HepG2 (cell line): ENCODE results near the gene SRRM1. TPM values are rescaled to one million over a fixed set of nuclear protein-coding genes. Genes with fewer than 3 reads are reported as not detected.
A peak's percentile ranks its signal among the peaks of the same experiment; 100 is the strongest.

Experiments
- ADNP ChIP-seq: sonication (generic); formaldehyde crosslinking; IDR thresholded peaks from 2 replicates; pipeline ENCODE4 v1.4.0; 2020; ENCODE audit warnings: missing genetic modification reagents
- CAMTA2 ChIP-seq: sonication (generic); formaldehyde crosslinking; IDR thresholded peaks from 2 replicates; pipeline ENCODE4 v1.4.0; 2020; ENCODE audit warnings: mild to moderate bottlenecking, missing genetic modification reagents, borderline replicate concordance
- FOXC1 ChIP-seq: sonication (generic); formaldehyde crosslinking; IDR thresholded peaks from 2 replicates; pipeline ENCODE4 v1.8.0; 2022; ENCODE audit warnings: mild to moderate bottlenecking, missing genetic modification reagents, borderline replicate concordance
- JUN ChIP-seq: sonication (generic); formaldehyde crosslinking; IDR thresholded peaks from 2 replicates; pipeline ENCODE4 v1.4.0; 2020; ENCODE audit warnings: mild to moderate bottlenecking, missing genetic modification reagents
- NR2C2 ChIP-seq: sonication (generic); formaldehyde crosslinking; IDR thresholded peaks from 2 replicates; pipeline ENCODE4 v1.4.0; 2020; ENCODE audit warnings: missing genetic modification reagents, mild to moderate bottlenecking, moderate library complexity, borderline replicate concordance
- REXO4 ChIP-seq: sonication (generic); formaldehyde crosslinking; IDR thresholded peaks from 2 replicates; pipeline ENCODE4 v1.8.0; 2022; ENCODE audit warnings: missing genetic modification reagents, mild to moderate bottlenecking, borderline replicate concordance
- SAFB2 ChIP-seq: sonication (generic); formaldehyde crosslinking; IDR thresholded peaks from 2 replicates; pipeline ENCODE4 v1.5.1; 2020; ENCODE audit warnings: missing genetic modification reagents, low read depth, mild to moderate bottlenecking, borderline replicate concordance
- SALL2 ChIP-seq: sonication (generic); formaldehyde crosslinking; IDR thresholded peaks from 2 replicates; pipeline ENCODE4 v1.8.1; 2023; ENCODE audit warnings: mild to moderate bottlenecking, missing genetic modification reagents, inconsistent platforms
- SMAD1 ChIP-seq: sonication (generic); formaldehyde crosslinking; IDR thresholded peaks from 2 replicates; pipeline ENCODE4 v1.4.0; 2020; ENCODE audit warnings: missing genetic modification reagents, low read depth, mild to moderate bottlenecking, borderline replicate concordance
- SMC3 ChIP-seq: IDR thresholded peaks from 2 replicates; pipeline ENCODE4 v1.6.1; 2011; ENCODE audit warnings: low read length, improper control_type of control experiment
- SNAPC2 ChIP-seq: sonication (generic); formaldehyde crosslinking; IDR thresholded peaks from 2 replicates; pipeline ENCODE4 v1.8.1; 2022; ENCODE audit warnings: mild to moderate bottlenecking, missing genetic modification reagents
- ZNF253 ChIP-seq: sonication (generic); formaldehyde crosslinking; IDR thresholded peaks from 2 replicates; pipeline ENCODE4 v1.8.0; 2022; ENCODE audit warnings: mild to moderate bottlenecking, missing genetic modification reagents, borderline replicate concordance
- ZNF562 ChIP-seq: sonication (generic); formaldehyde crosslinking; IDR thresholded peaks from 2 replicates; pipeline ENCODE4 v1.8.0; 2022; ENCODE audit warnings: missing genetic modification reagents, borderline replicate concordance
- ZNF607 ChIP-seq: sonication (generic); formaldehyde crosslinking; IDR thresholded peaks from 2 replicates; pipeline ENCODE4 v1.5.1; 2020; ENCODE audit warnings: missing genetic modification reagents, mild to moderate bottlenecking, borderline replicate concordance
- ZNF746 ChIP-seq: sonication (generic); formaldehyde crosslinking; IDR thresholded peaks from 2 replicates; pipeline ENCODE4 v1.8.0; 2022; ENCODE audit warnings: mild to moderate bottlenecking, missing genetic modification reagents
- polyA plus RNA-seq, 8 experiments: library from polyadenylated mRNA; depleted of rRNA in 3 of 8; stranded (reverse) in 7 of 8; unstranded in 1 of 8; fragments of >200 nt; fragmentation: Illumina TruSeq in 4 of 8; extraction: Trizol in 4 of 8; gene quantifications; 2 replicates each; pipeline versions ENCODE4 v1.2.1 to v1.2.3, GENCODE V29; 2011 to 2016; ENCODE audit warnings: low read depth in 4 of 8, missing spikeins in 1 of 8, mixed read lengths in 1 of 8; ENCODE audit not compliant: insufficient read depth in 1 of 8
- total RNA-seq, 5 experiments: library from RNA; depleted of rRNA; stranded (reverse); fragments of >200 nt; fragmentation: Illumina TruSeq; extraction: Trizol; gene quantifications; 2 replicates each; pipeline ENCODE4 v1.2.3, GENCODE V29; 2016; ENCODE audit warnings: low read depth in 1 of 5
- TF ChIP-seq, protein P1 (sequence below): sonication (generic); formaldehyde crosslinking; IDR thresholded peaks from 2 replicates; pipeline ENCODE4 v1.4.0; 2020; ENCODE audit warnings: missing genetic modification reagents, borderline replicate concordance
- TF ChIP-seq, protein P2 (sequence below): IDR thresholded peaks from 2 replicates; pipeline ENCODE4 v1.6.1; 2016; ENCODE audit warnings: low read depth
- TF ChIP-seq, protein P3 (sequence below): sonication (generic); formaldehyde crosslinking; IDR thresholded peaks from 2 replicates; pipeline ENCODE4 v1.5.1; 2020; ENCODE audit warnings: mild to moderate bottlenecking, missing genetic modification reagents
- TF ChIP-seq, protein P4 (sequence below): fragments of 450-650 bp; IDR thresholded peaks from 2 replicates; pipeline ENCODE4 v1.6.1; 2016

Gene SRRM1
- total and polyA plus RNA-seq, 2 of the 13 experiments (the other 11 are each of a cell fraction or from before 2014, with no cell fraction given): 31.6 to 44.5 TPM

DNA sequence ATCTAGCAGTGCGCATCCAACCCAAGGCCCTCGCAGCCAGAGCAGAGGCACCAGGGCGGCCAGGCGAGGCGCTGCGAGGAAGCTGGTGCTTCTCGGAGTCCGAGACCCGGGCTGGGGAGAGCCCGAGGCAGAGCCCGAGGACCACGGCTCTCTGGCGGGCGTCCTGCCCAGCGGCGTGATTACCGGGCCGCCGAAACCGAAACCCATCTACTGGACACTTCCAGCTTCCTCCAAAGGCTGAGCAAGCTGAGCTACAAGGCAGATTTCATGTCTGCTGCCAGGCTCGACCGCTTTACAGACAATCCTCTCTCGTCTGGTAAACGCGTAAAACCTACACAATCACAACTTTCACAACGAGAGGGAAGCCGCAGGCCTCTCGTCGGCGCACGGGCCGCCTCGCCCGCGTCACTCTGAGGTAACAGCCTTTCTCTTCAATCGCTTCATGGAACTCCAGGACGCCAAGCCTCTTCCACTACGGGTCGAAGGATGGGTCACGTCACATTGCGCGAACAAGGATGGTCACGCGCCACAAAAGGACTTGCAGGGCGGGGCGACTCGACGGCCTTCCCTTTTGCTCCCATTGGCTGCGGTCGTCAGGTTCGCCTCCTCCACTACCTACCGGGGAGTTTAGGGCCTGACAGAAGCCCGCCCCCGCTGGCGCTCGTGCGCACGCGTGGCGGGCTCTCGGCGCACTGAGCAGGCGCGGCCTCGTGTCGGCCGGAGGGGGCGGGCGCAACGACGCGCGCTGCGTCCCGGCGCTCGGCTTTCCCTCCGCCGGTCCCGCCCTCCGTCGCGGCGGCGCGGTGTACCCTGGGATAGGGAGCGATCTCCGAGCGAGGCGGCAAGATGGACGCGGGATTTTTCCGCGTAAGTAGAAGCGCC is at the start of gene SRRM1 (continued):
- TF ChIP-seq ADNP (no peak), ZNF562 (CRISPR knock-in tag) (no peak), CAMTA2 (no peak), SALL2 (CRISPR knock-in tag) (peak; percentile 88), REXO4 (no peak), SMC3 (no peak), ZNF746 (CRISPR knock-in tag) (no peak), ZNF607 (CRISPR knock-in tag) (peak; percentile 43; the same call in 1 of the 2 replicates), JUN (CRISPR knock-in tag) (0 out of 2 replicates have a peak, but pooled peaks have one; percentile 22), FOXC1 (CRISPR knock-in tag) (peak; percentile 48), NR2C2 (peak; percentile 57; the same call in 1 of the 2 replicates), SMAD1 (CRISPR knock-in tag) (0 out of 2 replicates have a peak, but pooled peaks have one; percentile 86), ZNF253 (CRISPR knock-in tag) (no peak), SNAPC2 (CRISPR knock-in tag) (peak; percentile 85; the same call in 1 of the 2 replicates), SAFB2 (CRISPR knock-in tag) (peak; percentile 26)
- TF ChIP-seq, protein P1, sequence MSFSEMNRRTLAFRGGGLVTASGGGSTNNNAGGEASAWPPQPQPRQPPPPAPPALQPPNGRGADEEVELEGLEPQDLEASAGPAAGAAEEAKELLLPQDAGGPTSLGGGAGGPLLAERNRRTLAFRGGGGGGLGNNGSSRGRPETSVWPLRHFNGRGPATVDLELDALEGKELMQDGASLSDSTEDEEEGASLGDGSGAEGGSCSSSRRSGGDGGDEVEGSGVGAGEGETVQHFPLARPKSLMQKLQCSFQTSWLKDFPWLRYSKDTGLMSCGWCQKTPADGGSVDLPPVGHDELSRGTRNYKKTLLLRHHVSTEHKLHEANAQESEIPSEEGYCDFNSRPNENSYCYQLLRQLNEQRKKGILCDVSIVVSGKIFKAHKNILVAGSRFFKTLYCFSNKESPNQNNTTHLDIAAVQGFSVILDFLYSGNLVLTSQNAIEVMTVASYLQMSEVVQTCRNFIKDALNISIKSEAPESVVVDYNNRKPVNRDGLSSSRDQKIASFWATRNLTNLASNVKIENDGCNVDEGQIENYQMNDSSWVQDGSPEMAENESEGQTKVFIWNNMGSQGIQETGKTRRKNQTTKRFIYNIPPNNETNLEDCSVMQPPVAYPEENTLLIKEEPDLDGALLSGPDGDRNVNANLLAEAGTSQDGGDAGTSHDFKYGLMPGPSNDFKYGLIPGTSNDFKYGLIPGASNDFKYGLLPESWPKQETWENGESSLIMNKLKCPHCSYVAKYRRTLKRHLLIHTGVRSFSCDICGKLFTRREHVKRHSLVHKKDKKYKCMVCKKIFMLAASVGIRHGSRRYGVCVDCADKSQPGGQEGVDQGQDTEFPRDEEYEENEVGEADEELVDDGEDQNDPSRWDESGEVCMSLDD: no peak
- TF ChIP-seq, protein P2, sequence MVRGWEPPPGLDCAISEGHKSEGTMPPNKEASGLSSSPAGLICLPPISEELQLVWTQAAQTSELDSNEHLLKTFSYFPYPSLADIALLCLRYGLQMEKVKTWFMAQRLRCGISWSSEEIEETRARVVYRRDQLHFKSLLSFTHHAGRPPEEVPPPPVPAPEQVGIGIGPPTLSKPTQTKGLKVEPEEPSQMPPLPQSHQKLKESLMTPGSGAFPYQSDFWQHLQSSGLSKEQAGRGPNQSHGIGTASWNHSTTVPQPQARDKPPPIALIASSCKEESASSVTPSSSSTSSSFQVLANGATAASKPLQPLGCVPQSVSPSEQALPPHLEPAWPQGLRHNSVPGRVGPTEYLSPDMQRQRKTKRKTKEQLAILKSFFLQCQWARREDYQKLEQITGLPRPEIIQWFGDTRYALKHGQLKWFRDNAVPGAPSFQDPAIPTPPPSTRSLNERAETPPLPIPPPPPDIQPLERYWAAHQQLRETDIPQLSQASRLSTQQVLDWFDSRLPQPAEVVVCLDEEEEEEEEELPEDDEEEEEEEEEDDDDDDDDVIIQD (CRISPR knock-in tag): 0 out of 2 replicates have a peak, but pooled peaks have one; percentile 29
- TF ChIP-seq, protein P3, sequence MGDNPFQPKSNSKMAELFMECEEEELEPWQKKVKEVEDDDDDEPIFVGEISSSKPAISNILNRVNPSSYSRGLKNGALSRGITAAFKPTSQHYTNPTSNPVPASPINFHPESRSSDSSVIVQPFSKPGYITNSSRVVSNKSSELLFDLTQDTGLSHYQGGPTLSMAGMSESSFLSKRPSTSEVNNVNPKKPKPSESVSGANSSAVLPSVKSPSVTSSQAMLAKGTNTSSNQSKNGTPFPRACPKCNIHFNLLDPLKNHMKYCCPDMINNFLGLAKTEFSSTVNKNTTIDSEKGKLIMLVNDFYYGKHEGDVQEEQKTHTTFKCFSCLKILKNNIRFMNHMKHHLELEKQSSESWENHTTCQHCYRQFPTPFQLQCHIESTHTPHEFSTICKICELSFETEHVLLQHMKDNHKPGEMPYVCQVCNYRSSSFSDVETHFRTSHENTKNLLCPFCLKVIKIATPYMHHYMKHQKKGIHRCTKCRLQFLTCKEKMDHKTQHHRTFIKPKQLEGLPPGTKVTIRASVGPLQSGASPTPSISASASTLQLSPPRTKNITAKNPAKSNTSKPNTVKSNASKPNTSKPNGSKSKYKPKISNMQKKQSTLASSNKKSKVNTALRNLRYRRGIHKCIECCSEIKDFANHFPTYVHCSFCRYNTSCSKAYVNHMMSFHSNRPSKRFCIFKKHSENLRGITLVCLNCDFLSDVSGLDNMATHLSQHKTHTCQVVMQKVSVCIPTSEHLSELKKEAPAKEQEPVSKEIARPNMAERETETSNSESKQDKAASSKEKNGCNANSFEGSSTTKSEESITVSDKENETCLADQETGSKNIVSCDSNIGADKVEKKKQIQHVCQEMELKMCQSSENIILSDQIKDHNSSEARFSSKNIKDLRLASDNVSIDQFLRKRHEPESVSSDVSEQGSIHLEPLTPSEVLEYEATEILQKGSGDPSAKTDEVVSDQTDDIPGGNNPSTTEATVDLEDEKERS (CRISPR knock-in tag): no peak
- TF ChIP-seq, protein P4, sequence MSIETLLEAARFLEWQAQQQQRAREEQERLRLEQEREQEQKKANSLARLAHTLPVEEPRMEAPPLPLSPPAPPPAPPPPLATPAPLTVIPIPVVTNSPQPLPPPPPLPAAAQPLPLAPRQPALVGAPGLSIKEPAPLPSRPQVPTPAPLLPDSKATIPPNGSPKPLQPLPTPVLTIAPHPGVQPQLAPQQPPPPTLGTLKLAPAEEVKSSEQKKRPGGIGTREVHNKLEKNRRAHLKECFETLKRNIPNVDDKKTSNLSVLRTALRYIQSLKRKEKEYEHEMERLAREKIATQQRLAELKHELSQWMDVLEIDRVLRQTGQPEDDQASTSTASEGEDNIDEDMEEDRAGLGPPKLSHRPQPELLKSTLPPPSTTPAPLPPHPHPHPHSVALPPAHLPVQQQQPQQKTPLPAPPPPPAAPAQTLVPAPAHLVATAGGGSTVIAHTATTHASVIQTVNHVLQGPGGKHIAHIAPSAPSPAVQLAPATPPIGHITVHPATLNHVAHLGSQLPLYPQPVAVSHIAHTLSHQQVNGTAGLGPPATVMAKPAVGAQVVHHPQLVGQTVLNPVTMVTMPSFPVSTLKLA: peak; percentile 48; the same call in 1 of the 2 replicates
